ENCODE measurements around the gene TRIOBP.

TRIOBP gene

DNA sequence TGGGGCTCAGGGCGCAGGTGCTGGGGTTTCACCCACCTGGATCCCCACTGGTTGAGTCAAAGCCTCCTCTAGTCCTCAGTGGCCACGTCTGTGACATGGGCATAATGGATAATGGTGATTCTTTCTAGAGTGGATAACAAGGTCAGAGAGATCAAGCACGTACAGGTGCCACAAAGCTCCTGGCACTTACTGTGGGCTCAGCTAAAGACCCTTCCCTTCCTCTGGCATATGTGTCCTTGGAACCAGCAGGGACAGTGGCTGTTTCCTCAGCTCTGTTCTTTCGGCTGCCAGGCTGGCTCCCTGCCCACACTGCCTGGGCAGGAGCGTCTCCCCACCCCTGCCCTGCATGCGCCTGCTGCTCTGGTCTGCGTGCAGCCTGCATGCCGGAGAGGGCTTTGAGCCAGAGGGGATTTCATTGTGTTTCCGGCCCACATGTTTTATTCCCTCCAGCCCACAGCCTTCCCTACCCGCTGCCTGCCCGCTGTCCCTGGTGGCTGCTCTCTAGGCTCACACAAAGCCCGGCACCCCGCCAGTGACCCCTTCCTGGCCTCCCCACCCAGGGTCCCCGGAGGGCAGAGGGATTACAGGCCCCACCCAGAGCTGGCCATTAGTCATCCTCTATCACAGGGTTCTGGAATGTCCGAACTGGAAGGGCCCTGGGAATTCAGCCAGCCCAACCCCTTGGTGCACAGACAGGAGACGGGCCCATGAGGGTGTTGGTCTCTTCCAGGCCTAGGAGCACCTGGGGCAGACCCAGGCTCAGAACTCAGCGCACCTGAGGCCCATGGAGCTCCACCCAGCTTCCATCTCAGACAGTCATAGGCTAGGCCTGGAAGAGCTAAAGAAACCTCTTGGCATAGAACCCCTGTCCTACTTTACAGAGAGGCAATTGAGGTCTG is 55.6 kb downstream of the TRIOBP start:
- no peak for DNase-seq

DNA sequence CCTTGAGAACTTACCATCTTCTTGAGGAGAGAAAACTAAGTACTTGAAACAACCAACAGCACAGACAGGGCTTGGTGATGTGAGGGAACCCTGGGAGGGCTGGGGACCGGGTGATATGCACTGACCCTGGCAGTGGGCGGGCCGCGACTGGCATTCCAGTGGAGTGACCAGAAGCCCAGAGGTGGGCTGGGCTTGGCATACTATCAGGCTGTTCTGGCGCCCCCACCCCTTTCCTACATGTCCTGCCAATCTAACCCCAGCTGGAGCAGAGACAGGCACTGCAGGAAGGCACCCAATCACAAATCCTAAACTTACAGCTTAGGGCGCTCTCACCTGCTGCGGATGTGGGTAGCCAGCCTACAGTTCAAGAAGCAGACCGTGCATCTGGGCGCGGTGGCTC is 56.9 kb downstream of the TRIOBP start:
- DNase-seq, result no peak

DNA sequence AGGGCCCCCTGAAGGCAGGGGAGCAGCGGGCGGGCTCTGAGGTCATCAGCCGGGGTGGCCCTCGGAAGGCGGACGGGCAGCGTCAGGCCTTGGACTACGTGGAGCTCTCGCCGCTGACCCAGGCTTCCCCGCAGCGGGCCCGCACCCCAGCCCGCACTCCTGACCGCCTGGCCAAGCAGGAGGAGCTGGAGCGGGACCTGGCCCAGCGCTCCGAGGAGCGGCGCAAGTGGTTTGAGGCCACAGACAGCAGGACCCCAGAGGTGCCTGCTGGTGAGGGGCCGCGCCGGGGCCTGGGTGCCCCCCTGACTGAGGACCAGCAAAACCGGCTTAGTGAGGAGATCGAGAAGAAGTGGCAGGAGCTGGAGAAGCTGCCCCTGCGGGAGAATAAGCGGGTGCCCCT is 60.8 kb downstream of the TRIOBP start:
- no peak for DNase-seq

DNA sequence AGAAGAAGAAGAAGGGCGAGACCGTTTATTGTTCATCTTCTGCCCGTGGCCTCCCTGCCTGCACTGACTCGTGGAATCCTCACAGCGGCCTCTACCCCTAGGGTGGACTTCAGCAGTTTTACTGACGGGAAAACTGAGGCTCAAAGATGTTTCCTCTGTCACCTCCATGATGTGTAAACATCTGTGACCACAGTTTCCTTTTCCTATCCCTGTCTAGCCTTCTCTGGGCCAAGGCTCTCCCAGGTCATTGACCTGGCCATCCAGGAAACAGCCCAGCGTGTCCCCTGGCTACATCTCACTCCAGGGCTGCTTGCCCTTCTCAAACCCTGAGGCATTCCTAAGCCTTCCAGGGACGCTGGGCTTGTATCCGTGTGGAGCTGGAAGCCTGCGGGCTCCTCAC is 61.8 kb downstream of the TRIOBP start:
- no peak for DNase-seq

DNA sequence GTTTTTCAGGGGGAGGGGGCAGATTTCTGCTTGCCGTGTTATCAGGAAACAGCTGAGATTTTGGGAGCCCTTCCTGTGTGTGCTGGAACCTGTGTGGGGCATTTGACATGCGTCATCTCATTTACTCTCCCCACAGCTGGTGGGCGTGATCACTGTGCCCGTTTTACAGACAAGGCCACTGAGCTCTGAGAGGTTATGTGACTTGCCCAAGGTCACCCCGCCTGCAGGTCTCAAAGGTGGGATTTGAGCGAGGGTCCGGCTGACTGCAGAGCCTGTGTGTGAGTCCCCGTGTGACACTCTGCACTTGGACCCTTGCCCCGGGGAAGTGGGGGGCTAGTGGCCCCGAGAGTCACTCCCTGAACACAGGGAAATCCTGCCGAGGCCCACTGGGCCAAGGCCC is 62.4 kb downstream of the TRIOBP start:
- no peak for DNase-seq

DNA sequence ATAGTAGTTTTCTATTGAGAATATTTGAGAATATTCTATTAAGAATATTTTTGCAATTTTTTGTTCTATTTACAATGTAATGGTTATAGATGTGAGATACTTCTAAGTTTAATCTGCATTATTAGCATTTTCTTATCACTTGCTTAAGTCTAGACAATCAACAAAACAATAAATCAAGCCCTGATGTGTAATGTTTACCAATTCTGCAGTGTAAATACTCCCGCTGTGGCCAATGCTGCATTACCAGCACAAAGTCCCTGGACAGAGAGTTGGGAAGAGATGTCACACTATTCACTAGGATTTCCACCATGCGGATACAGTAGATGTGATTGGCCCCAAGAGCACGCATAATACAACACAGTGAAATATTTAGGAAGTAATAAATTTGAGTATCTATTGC is 63.3 kb downstream of the TRIOBP start:
- no peak for DNase-seq

DNA sequence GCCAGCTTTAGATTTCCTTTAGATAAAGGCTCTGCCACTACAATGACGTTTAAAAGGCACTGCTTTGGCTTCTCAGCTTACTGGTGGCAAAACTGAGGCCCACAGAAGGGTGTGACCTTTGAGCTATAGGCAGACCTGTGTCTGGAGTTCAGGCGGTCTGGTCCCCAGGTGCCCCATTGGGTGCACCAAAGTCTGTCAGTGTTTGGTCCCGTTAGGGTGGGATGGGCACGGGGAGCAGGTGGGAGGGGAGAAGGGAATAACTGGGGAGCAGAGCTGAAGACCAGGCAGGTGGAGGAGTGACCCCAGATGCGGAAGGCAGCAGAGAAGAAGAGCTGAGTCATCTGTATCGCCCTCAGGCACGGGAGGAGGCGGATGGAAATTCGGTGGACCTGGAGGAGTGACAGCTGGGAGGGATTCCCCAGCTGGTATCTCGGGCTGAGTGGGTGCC is 65.6 kb downstream of the TRIOBP start:
- no peak for DNase-seq

DNA sequence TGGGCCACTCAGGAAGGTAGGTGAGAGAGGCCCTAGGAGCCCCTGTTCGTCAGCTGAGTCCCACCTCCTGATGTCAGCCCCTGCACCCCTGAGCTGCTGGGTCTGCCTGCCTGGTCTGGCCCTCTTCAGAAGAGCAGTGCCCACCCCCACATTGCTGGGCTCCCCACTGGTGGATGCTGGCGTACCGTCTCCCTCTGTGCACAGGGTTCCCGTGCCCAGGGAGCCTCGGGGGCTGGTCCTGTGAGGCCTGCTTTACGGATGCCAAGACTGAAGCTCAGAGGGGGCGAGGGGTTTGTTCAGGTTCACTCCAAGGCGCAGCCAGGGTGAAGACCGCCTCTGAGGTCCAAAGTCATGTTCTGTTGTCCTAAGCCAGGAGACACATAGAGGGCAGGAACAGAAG is 66.2 kb downstream of the TRIOBP start:
- no peak for DNase-seq

DNA sequence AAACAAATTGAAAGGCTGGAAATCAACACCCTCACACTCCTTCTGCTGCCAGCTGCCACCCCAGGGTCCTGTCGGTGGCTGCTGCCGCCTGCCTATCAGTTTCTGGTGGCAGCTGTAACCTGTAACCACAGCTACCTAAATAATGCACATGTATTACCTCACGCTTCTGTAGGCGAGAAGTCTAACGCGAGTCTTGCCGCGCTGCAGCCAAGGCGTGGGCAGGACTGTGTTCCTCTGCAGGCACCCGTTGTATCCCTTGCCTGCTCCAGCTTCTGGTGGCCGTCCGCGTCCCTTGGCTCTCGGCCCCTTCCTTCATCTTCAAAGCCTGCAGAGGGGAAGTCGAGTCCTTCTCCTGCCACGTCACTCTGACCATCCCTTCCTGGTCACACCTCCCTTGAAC is 66.8 kb downstream of the TRIOBP start:
- no peak for DNase-seq

DNA sequence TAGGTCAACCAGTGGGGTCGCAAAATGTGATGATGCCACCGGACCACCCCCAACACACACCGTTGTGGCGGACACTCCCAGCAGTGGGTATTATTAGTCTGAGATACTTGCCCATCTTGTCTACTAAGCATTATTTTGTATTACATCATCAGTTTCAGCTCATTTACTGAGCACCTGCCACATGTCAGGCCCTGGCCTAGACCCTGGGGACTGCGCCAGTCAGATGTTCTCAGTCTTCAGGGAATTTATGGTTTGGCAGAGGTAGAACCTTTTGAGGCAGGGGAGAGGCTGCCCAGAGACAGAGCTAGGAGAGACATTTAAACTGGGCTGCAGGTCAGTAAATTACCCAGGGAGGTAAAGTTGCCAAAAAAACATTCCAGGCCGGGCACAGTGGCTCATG is 67.8 kb downstream of the TRIOBP start:
- no peak for DNase-seq

DNA sequence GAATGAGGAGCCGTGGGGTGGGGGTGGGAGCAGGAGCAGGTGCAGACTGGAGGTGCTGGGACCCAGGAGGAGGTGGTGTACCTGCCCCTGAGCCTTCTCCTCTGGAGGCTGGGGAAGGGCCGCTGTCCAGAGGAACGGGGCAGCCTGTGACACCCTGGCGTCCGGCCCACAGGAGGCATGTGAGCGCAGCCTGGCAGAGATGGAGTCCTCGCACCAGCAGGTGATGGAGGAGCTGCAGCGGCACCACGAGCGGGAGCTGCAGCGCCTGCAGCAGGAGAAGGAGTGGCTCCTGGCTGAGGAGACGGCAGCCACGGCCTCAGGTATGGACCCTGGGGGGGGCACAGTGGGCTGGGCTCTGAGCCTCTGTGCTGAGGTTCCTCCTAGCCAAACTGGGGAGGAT is 68.7 kb downstream of the TRIOBP start:
- DNase-seq, result no peak

DNA sequence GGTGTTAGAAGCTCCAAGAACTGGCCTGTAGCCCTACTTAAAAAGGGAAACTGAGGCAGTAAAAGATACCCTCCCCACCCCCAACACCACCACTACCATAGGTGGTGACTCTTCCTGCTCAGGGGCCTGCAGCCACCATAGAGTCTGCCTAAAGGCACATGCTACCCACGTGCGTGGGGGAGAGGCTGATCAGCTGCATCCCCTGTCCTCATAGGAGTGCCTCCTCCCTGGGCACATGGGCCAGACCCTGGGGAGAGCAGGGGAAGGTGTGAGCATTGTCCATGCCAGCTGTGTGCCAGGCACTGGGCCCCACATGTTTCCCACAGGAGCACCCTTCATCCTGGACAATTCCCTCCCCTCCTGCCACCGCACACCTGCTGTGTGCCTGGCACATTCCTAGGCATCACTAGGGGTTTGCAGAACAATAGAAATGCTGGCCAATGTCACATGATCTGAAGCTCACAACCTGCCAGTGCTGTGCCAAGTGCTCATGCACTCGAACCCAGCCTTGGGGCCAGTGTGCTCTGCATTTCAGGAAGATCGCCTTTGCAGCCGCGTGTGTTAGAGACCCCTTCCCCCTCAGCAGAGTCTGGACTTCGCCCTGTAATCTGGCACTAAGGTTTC is 69.2 kb downstream of the TRIOBP start:
- DNase-seq, result no peak

DNA sequence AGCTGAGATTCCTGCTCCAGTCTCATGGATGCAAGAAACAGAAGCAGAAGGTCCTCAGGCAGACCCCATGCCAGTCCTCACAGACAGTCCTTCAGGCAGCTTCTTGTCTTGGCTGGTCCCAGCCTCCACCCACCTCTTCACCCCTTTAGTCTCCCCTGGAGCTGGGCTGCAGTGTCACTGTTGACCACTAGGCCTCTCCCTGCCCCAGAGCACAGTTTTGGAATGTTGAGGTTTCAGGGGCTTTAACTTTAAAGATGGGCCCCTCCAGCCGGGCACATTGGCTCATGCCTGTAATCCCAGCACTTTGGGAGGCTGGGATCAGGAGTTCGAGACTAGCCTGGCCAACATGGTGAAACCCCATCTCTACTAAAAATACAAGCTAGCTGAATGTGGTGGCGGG is 71.4 kb downstream of the TRIOBP start:
- DNase-seq, result no peak

DNA sequence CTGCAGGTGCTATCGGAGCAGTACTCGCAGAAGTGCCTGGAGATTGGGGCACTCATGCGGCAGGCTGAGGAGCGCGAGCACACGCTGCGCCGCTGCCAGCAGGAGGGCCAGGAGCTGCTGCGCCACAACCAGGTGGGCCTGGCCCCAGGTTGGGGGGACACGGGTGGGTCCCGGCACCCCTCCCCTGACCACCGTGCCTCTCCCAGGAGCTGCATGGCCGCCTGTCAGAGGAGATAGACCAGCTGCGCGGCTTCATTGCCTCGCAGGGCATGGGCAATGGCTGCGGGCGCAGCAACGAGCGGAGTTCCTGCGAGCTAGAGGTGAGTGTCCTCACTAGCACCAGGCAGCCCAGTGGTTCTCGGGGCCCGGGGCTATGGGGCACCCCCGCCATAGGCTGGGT is 72.2 kb downstream of the TRIOBP start:
- DNase-seq, result no peak

DNA sequence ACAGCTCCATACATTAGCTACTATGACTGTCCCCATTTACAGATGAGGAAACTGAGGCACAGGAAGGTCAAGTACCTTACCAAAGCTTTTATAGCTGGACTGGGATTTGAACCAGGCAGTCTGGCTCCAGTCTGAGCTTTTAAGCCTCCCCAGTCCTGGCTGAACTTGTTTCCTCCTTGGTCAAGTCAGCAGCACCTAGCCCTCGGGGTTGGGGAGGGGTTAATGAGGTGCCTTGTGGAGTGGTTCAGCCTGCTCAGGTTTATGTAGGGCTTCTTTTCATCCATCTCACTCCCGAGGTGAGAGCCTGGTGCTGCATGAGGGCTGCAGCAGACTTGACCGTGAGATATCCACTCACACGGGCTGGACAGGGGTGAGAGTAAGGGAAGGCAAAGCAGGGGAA is 74.2 kb downstream of the TRIOBP start:
- DNase-seq, result no peak

DNA sequence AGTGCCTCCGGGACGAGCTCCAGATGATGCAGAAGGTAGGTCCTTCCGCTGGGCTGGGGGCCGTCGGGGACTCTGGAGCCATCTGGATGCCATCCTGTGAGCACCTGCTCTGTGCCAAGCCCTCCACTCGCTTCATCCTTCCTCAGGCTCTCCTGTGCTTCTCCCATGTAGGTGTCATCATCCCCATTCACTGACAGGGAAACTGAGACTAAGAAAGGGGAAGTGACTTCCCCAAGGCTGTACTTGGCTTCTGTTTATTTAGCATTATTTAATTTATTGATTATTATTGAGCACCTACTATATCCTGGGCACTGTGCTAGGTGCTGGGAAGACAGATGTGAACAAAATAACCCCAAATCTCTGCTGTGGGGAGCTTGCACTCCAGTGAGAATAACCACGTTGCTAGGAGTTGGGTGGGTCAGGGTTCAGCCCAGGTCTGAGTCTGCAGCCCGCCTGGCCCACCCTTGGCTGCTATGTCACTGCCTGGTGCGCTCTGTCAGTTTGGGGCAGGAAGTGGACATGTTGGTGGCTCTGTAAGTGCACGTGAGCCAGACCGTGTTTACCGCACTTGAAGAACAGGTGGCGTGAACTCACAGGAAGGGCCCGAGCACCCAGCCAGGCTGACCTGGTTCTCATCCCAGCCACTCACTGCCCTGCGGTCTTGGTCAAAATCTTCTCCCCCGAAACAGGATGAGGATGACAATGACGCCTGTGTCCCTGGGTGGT is 75.0 kb downstream of the TRIOBP start:
- DNase-seq, result no peak

DNA sequence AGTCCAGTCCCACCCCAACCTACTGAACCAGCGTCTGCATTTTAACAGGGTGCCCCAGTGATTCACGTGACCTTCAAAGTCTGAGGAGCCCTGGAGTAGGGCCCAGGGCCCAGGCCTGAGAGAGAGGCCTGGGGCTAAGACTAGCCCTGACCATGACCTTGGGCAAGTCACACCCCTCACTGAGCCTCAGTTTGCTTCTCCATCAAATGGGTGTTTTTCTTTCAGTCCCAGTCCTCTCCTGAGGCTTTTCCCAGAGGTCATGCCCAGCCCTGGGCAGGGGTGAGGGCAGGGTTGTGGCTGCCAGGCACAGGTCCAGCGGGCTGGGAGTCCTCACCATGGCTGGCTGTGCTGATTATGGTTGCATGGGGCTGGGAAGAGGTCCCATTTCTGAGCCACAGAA is 77.9 kb downstream of the TRIOBP start:
- no peak for DNase-seq

DNA sequence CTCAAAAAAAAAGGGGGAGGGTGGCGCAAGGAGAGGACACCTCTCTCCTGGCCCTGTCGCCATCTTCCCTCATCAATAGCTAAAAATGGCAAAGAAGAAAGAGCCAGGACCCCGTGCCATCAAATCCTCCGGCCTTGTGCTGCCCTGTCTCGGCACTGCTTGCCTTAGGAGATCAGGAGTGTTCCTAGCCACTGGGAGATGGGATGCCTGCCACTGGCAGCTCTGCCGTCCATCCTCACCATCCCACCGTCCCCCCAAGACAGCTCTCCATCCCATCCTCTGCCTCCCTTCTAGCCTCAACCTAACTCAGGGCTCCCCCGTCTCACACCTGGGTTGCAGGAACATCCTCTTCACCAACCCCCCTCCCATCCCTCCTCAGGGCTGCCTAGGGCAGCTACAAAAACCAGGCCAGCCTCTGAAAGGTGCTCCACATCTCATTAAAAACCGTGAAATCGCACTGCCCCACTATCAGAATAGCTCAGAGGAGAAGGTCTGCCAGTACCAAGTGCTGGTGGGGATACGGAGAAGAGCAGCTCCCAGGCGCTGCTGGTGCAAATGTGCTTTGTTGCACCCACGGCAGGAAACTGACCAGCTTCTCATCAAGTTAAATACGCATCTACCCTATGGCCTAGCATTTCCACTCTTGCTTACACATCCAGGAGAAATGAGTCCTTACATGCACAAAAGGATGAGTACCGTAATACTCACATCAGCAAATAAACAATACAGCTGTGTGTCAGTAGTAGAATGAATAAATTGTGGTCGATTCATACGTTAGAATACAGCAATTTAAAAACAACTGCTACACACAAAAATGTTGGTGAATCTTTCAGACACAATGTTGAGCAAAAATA is 79.2 kb downstream of the TRIOBP start:
- no peak for DNase-seq

DNA sequence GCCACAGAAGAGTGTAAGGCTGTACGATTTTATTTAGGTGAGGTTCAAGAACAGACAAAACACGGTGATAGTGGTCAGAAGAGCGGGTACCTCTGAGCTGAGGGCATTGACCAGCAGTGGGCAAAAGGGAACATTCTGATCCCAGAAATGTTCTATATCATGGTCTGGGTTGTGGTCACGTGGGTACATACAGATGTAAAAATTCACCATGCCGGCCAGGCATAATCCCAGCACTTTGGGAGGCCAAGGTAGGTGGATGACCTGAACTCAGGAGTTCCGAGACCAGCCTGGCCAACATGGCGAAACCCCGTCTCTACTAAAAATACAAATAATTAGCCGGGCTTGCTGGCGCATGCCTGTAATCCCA is 79.8 kb downstream of the TRIOBP start:
- DNase-seq, result no peak

DNA sequence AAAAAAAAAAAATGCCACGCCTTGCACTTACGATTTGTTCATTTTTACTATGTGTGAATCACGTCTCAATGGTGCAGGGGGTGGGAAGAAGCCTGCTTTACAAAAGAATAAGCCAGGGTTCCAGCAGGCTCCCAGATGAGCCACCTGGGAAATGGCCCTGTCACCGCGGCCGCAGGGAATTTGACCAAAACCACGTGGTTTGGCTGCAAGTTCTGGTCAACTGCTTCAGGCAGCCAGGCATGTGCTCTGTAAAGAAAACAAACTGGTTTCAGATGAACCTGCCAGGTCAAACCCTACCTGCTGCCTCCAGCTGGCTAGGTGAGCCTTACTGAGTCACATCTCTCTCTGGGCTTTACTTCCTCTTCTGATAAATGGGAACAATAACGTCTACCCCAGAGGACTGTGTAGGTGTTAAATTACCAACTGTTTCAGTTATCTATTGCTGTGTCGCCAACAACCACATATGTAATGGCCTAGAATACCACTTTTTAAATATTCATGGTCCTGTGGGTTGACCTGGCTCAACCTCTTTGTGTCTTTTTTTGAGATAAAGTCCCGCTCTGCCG is 80.4 kb downstream of the TRIOBP start:
- no peak for DNase-seq

DNA sequence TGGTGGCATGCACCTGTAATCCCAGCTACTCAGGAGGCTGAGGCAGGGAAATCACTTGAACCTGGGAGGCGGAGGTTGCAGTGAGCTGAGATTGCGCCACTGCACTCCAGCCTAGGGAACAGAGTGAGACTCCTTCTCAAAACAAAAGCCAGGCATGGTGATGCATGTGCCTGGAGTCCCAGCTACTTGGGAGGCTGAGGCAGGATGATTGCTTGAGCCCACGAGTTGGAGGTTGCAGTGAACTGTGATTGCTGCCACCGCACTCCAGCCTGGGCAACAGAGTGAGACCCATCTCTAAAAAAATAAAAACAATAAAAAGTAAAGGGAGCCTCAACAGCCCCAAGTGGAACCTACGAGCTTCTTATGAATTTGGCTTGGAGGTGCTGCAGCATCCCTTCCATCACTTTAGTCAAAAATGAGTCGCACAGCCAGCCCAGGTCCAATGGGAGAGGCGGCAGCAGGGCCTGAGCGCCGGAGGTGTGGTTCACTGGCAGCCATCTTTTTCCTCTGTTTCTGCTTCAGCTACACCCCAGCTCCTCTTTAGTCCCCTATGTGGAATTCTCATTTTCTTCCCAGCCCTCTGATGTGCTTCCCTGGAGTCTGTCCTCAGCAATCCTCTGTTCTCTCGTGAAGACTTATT is 81.6 kb downstream of the TRIOBP start:
- DNase-seq, result no peak

DNA sequence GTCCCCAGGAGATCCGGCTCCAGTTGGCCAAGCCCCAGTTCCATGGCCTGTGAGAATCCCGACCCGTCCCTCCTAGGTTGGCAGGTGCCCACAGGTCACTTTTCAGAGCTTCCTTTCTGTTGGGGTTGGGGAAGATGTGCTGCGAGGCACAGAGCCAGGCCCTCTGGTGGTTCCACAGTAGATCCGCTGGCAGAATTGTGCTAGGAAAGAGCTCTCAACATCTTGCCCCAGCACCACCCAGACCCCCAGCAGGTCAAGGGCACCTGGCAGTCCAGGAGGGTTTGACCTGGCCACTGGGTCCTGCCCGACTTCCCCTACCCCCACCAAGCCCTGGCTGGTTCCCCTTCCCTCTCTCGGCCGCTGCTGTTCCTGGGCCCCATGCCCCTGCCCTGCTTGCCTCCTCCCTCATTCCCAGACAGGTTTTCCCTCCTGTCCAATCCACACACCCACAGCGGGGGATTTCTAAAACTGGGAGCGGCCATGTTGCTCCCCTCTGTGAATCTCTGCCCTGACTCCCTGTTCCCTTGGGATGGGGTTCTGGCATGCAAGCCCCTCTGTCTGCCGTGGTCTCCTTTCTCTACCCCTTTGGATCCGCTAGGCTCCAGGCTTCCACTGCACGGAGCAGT is 84.7 kb downstream of the TRIOBP start:
- DNase-seq, result no peak

All from CD4-positive, alpha-beta T cell treated with Interleukin-12 subunit alpha and Interleukin-12 subunit beta, for 1 hour (primary cell).